Omental fat pad (tissue), 4 donors: ENCODE data around the gene LCAT. TPM values are rescaled to one million over a fixed set of nuclear protein-coding genes. Genes with fewer than 3 reads are reported as not detected.

Source experiments
- ATAC-seq: fragments of 150-250 bp; one replicate; pipeline ENCODE4 v1.9.1; 2016; ENCODE audit warnings: mild to moderate bottlenecking, moderate library complexity; ENCODE audit not compliant: low FRiP score
- DNase-seq: peaks from one replicate; pipeline ENCODE4 v3.0.0-alpha.2; 2019; ENCODE audit warnings: low spot score
- CTCF ChIP-seq, 3 donors: fragments of 450-650 bp; IDR thresholded peaks; one replicate each; pipeline ENCODE4 v1.5.1; 2016 to 2017; ENCODE audit warnings: antibody characterized with exemption in 3 of 3, mild to moderate bottlenecking in 3 of 3, moderate library complexity in 2 of 3
- total RNA-seq, 4 donors: library from RNA; depleted of rRNA; stranded (reverse); fragments of >200 nt; gene quantifications; one replicate each; pipeline ENCODE4 v1.1.0, GENCODE V29; 2016

Gene LCAT
- total RNA-seq, 4 donors from 2014 or later = 7.7 to 52.2 (median 13.0) TPM

GRCh38 chr16:67967183-67967957 lies 23.4 kb upstream of the LCAT start:
- no peak for ATAC-seq
- DNase-seq = no peak
- no peak for TF ChIP-seq CTCF (IDR thresholded peaks at IDR 0.05)

- TF ChIP-seq CTCF (IDR thresholded peaks at IDR 0.05) = no peak
- no peak for ATAC-seq
- no peak for DNase-seq
Measured at GRCh38 chr16:67966549-67967182, 22.7 kb upstream of the LCAT start.

- ATAC-seq = no peak
- TF ChIP-seq CTCF (IDR thresholded peaks at IDR 0.05) = no peak
- DNase-seq = no peak
Measured at GRCh38 chr16:67965668-67966548, 22.0 kb upstream of the LCAT start.

- ATAC-seq = no peak
- DNase-seq = no peak
Measured at GRCh38 chr16:67964477-67965131, 20.7 kb upstream of the LCAT start.

GRCh38 chr16:67963662-67964321 lies 19.9 kb upstream of the LCAT start:
- DNase-seq (no peak), ATAC-seq (no peak)
- no peak for TF ChIP-seq CTCF (IDR thresholded peaks at IDR 0.05)

More at GRCh38 chr16:67964477-67965131, 20.7 kb upstream of the LCAT start:
- no peak for TF ChIP-seq CTCF (IDR thresholded peaks at IDR 0.05)

GRCh38 chr16:67963292-67963661 lies 19.4 kb upstream of the LCAT start:
- ATAC-seq (no peak), DNase-seq (no peak)
- TF ChIP-seq CTCF (IDR thresholded peaks at IDR 0.05) = no peak
